ENCODE data around the gene EXD3.

DNA sequence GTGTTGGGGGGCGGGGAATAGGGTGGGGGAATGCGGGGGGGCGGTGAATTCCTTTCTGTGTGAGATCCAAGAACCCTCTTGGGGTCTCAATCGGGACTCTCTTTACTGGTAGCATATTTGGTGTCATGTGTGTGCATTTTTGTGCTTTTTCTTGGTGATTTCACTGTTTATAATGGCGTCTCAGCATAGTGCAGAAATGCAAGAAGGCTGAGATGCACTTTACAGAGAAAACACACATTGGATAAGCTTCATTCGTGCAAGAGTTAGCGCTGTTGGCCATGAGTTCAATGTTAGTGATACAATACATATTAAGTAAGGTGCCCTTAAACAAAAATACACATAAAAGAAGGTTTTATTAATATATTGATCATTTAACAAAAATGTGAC is 19.0 kb upstream of the EXD3 start:
- TF ChIP-seq CTCF (IDR thresholded peaks at IDR 0.05) (no peak), POLR2A (IDR thresholded peaks at IDR 0.05) (no peak)
